Adipocyte (in vitro differentiated cells): ENCODE results near the gene FLYWCH2.
"Not testable (repeated sequence)": the region's sequence is repeated elsewhere in the genome, so short reads cannot be mapped to it uniquely, and the experiment has no call there.

Experiments used
- DNase-seq: peaks from one replicate; pipeline ENCODE4 v3.0.0-alpha.2; 2015; ENCODE audit warnings: low read depth
- H3K27me3 ChIP-seq: replicated peaks from 2 replicates; pipeline ENCODE4 v1.7.0; 2013; ENCODE audit warnings: mild to moderate bottlenecking, low read length, moderate library complexity; ENCODE audit not compliant: control insufficient read depth, insufficient read depth
- H3K36me3 ChIP-seq: 2 replicates; pipeline ENCODE4 v1.7.0; 2013; ENCODE audit warnings: low read length, mild to moderate bottlenecking, moderate library complexity; ENCODE audit not compliant: control insufficient read depth, insufficient read depth, severe bottlenecking
- H3K4me1 ChIP-seq: 2 replicates; pipeline ENCODE4 v1.7.0; 2013; ENCODE audit warnings: mild to moderate bottlenecking, low read length, moderate library complexity; ENCODE audit not compliant: control insufficient read depth, insufficient read depth
- H3K4me3 ChIP-seq: 2 replicates; pipeline ENCODE4 v1.7.0; 2013; ENCODE audit warnings: mild to moderate bottlenecking, low read length, moderate library complexity
- H3K9ac ChIP-seq: 2 replicates; pipeline ENCODE4 v1.7.0; 2013; ENCODE audit warnings: mild to moderate bottlenecking, low read length, moderate library complexity
- H3K9me3 ChIP-seq: 2 replicates; pipeline ENCODE4 v1.7.0; 2013; ENCODE audit warnings: mild to moderate bottlenecking, low read length, moderate library complexity; ENCODE audit not compliant: control insufficient read depth

FLYWCH2 gene

DNA sequence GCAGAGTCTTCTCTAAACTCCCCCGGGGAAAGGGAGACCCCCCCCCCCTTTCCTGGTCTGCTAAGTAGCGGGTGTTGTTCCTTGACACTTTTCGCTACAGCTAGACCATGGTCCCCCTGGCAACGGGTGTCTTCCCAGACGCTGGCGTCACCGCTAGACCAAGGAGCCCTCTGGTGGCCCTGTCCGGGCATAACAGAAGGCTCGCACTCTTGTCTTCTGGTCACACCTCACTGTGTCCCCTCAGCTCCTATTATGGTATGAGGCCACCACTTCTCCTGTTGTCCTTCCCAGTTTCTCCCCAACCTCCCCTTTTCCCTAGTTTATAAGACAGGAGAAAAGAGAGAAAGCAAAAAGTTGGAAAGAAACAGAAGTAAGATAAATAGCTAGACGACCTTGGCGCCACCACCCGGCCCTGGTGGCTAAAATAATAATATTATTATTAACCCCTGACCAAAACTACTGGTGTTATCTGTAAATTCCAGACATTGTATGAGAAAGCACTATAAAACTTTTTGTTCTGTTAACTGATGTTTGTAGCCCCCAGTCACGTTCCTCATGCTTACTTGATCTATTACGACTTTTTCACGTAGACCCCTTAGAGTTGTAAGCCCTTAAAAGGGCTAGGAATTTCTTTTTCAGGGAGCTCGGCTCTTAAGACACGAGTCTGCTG lies 24.2 kb downstream of the FLYWCH2 start:
- not testable (repeated sequence) for H3K36me3 ChIP-seq, H3K27me3 ChIP-seq, H3K9ac ChIP-seq, H3K4me3 ChIP-seq, H3K9me3 ChIP-seq
- peak; percentile 75 for DNase-seq
- H3K4me1 ChIP-seq, result peaks cover 23% of the 10 kb centered on the region

GRCh38 chr16:2910441-2910969 lies 27.5 kb downstream of the FLYWCH2 start:
- no peak overlapping the region for H3K4me3 ChIP-seq
- no peak overlapping the region for H3K9ac ChIP-seq
- H3K27me3 ChIP-seq, result no peaks in the 10 kb centered on the region
- peaks cover 15% of the 10 kb centered on the region for H3K36me3 ChIP-seq
- peak; percentile 60 for DNase-seq
- H3K9me3 ChIP-seq, result no peaks in the 10 kb centered on the region
- H3K4me1 ChIP-seq, result peaks cover 33% of the 10 kb centered on the region

- Histone ChIP-seq H3K9ac (peak within 1 kb of the TSS; percentile 95), H3K4me1 (peaks cover 37% of the 10 kb centered on the region), H3K9me3 (no peaks in the 10 kb centered on the region), H3K36me3 (peaks cover 15% of the 10 kb centered on the region), H3K4me3 (peak within 1 kb of the TSS; percentile 96), H3K27me3 (no peaks in the 10 kb centered on the region)
- DNase-seq, result peak; percentile 100
These were observed 28.8 kb downstream of the FLYWCH2 start, which contains the start of gene FLYWCH1 for GRCh38 chr16:2911638-2912329. Gene FLYWCH1 (plus strand): TSS chr16:2911931. CDS start chr16:2929686, 17,755 bp downstream.

GRCh38 chr16:2912330-2913199 lies 29.6 kb downstream of the FLYWCH2 start:
- Histone ChIP-seq H3K9me3 (no peaks in the 10 kb centered on the region), H3K27me3 (no peaks in the 10 kb centered on the region), H3K4me3 (peak overlapping the region; percentile 96), H3K36me3 (peaks cover 15% of the 10 kb centered on the region), H3K9ac (peak overlapping the region; percentile 95), H3K4me1 (peaks cover 37% of the 10 kb centered on the region)
- peak; percentile 82 for DNase-seq

DNA sequence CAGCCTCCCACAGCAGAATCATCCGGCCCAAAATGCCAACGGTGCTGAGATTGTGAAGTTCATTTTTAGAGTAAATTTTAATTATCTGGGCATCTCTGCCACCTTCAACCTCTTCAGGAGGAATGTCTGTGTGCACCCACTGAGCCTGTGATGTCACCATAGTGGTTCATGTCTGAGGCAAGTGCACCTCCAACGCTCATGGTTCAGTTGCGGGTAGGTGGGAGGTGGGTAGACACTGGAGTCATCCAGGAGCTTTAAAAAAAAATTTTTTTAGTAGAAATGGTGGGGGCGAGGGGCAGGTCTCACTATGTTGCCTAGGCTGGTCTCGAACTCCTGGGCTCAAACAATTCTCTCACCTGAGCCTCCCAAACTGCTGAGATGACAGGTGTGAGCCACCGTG lies 30.6 kb downstream of the FLYWCH2 start:
- no peak for DNase-seq
- Histone ChIP-seq H3K27me3 (no peaks in the 10 kb centered on the region), H3K9ac (peak overlapping the region; percentile 95), H3K36me3 (peaks cover 15% of the 10 kb centered on the region), H3K4me1 (peaks cover 37% of the 10 kb centered on the region), H3K4me3 (peak overlapping the region; percentile 96), H3K9me3 (no peaks in the 10 kb centered on the region)

GRCh38 chr16:2914233-2914632 lies 31.2 kb downstream of the FLYWCH2 start:
- Histone ChIP-seq H3K4me3 (no peak overlapping the region), H3K9me3 (no peaks in the 10 kb centered on the region), H3K9ac (no peak overlapping the region), H3K27me3 (no peaks in the 10 kb centered on the region), H3K4me1 (peaks cover 40% of the 10 kb centered on the region), H3K36me3 (peaks cover 15% of the 10 kb centered on the region)
- DNase-seq, result no peak

GRCh38 chr16:2915196-2915929 lies 32.3 kb downstream of the FLYWCH2 start:
- H3K9ac ChIP-seq, result peak overlapping the region; percentile 51
- DNase-seq, result peak; percentile 11
- no peaks in the 10 kb centered on the region for H3K9me3 ChIP-seq
- no peak overlapping the region for H3K4me3 ChIP-seq
- H3K27me3 ChIP-seq, result no peaks in the 10 kb centered on the region
- H3K4me1 ChIP-seq, result peaks cover 36% of the 10 kb centered on the region
- H3K36me3 ChIP-seq, result peaks cover 15% of the 10 kb centered on the region

DNA sequence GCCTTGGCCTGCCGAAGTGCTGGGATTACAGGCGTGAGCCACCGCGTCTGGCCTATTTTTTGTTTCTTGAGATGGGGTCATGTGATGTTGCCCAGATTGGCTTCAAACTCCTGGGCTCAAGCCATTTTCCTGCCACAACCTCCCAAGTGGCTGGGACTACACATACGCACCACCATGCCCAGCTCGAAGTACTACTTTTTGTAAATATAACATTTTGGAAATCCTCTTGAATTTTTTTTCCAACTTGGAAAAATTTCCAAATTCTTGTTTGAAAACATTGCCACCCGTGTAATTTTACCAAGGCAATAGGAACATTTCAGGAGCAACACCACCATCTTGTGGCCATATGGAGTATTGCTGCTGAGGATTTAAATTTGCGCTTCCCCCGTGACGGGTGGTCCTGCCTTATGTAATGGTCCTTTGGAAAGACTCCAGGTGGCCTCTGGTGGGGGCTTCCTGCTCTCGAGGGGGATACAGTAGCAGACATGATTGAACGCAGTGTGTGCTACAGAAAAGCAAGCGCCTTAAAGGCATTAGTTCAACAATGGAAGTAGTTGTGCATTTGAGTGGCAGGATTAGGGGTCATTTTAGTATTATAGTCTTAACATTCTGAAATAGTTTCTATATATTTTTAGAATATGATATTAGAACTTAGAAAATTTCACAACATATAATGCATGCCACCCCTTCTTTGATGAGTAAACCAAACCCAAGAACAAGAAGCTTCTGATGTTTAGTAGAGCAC lies 36.7 kb downstream of the FLYWCH2 start:
- H3K4me1 ChIP-seq, result peaks cover 15% of the 10 kb centered on the region
- peak; percentile 87 for DNase-seq
- peak overlapping the region; percentile 51 for H3K9ac ChIP-seq
- H3K27me3 ChIP-seq, result no peaks in the 10 kb centered on the region
- H3K36me3 ChIP-seq, result peaks cover 15% of the 10 kb centered on the region
- no peaks in the 10 kb centered on the region for H3K9me3 ChIP-seq
- no peak overlapping the region for H3K4me3 ChIP-seq

DNA sequence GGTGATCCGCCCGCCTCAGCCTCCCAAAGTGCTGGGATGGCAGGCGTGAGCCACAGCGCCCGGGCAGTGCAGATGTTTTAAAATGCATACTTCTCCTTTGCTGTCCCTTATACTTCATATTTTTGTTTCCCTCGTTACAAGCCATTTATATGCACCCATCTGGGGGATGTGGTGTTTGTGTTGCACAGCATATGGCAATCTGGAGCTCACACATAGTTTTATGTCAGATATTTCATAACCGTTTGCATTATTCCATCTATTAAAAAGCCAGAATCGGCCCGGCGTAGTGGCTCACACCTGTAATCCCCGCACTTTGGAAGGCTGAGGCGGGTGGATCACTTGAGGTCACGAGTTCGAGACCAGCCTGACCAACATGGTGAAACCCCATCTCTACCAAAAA lies 40.5 kb downstream of the FLYWCH2 start:
- peaks cover 9% of the 10 kb centered on the region for H3K4me1 ChIP-seq
- H3K4me3 ChIP-seq, result no peak overlapping the region
- H3K9me3 ChIP-seq, result no peaks in the 10 kb centered on the region
- DNase-seq, result no peak
- no peak overlapping the region for H3K9ac ChIP-seq
- H3K36me3 ChIP-seq, result peaks cover 9% of the 10 kb centered on the region
- no peaks in the 10 kb centered on the region for H3K27me3 ChIP-seq
